ENCODE results near the gene R3HCC1L.

Gene R3HCC1L

GRCh38 chr10:98134431-98135221 lies at the start of gene R3HCC1L:
Gene R3HCC1L (plus strand): TSS chr10:98134657. CDS start chr10:98208115, 73,458 bp downstream.
- Histone ChIP-seq H3K9me3 (no peaks in the 10 kb centered on the region), H3K27me3 (no peaks in the 10 kb centered on the region), H3K27ac (peak within 1 kb of the TSS; percentile 84 to 89), H3K4me1 (peaks cover 0 to 17% (median 6%) of the 10 kb centered on the region in 4 donors), H3K36me3 (no peaks in the 10 kb centered on the region), H3K4me3 (peak within 1 kb of the TSS; percentile 85 to 92)
- peak; percentile 87 to 94 for DNase-seq
- intact Hi-C loops (cut with DNase I; ENCODE audit: low total_unique reads): no loop called here
- TF ChIP-seq CTCF (IDR thresholded peaks at IDR 0.05): no peak

DNA sequence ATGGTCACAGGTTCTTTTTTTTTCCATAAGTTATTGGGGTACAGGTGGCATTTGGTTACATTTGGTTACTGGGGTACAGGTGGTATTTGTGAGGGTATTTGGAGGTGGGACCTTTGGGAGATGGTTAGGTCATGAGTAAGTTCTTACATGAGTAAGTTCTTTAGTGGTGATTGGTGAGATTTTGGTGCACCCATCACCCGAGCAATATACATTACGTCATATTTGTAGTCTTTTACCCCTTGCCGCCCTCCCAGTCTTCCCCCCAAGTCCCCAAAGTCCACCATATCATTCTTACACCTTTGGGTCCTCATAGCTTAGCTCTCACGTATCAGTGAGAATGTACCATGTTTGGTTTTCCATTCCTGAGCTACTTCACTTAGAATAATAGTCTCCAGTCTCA lies 49.2 kb upstream of the R3HCC1L start:
- intact Hi-C loops (cut with DNase I; ENCODE audit: low total_unique reads): no loop called here
- Histone ChIP-seq H3K27ac (no peak overlapping the region), H3K36me3 (no peaks in the 10 kb centered on the region), H3K9me3 (no peaks in the 10 kb centered on the region), H3K27me3 (peaks cover 0 to 24% of the 10 kb centered on the region in 2 donors), H3K4me3 (no peak overlapping the region), H3K4me1 (no peaks in the 10 kb centered on the region)
- TF ChIP-seq CTCF (IDR thresholded peaks at IDR 0.05): no peak
- no peak for DNase-seq

DNA sequence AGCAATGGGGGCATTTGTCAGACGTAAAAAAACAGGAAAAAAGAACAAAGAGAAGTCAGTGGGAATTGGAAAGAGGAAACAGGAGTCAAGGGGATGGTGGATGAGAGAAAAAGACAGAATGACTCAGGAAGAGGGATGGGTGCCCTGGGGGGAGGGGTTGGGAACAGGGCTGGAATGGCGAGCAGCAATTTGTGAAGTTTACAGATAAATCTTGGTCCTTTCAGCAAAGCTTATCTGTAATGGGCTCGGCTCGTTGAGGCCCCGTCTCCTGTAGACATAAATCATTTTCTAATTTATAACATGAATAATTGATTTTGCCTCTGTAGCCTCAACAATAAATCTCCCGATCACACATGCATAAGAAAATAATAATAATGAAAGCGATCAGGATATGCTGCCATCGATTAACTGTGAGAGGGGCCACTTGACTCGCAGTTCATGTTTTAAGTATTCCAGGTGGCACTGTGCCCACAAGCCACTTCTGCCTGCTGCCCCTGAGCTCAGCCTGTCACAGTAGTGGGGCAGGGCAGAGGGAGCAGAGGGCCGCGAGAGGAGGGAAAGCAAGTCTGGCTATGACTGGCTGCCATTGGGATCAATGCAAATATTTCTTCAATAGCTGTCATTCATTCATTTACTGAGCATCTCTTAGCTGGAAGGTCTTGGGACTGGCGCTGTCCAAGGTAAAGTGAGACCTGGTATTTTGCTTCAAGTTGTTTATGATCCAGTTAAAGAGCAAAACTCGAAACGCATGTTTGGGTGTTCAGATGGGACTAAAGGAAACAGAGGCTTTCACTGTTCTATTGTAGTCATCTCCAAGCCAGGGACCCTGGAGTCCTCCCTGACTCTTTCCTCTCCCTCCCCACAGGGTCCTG lies 47.4 kb upstream of the R3HCC1L start:
- intact Hi-C loops (cut with DNase I; ENCODE audit: low total_unique reads): no loop called here
- no peak for DNase-seq
- no peak overlapping the region for H3K27ac ChIP-seq

DNA sequence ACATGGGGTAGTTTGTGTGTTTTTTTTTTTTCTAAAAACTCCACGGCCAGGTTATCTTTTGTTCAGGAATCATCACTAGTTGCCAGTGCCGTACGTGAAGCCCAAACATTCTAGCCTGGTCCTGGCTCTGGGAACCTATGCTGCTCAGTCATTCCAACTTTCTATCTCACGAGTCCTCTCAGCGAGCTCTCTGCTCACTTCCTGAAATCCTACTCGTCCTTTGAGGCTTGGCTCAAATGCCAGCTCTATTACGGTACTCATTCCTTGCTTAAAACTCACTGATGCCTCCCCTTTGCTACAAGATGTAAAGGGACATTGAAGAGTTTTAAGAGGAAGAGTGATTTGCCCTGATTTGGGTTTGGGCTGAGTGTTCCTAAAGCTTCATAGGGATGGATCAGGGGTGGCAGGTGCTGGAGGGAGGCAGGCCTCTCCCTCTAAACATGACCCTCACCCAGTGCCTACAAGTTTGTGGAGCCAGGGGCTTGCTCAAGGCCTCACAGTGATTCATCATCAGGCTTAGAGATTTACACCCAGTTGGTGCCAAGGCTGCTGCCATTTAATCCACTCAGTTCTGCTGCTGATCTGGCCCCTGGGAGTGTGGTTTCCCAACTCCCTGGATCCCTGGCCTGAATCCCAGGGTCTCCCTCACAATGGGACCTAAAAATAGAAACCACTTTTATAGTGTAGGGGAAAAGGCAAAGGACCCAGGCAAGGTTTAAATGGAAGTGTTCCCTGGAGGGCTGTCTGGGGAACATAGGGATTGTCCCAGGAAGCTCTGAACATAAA lies 46.1 kb upstream of the R3HCC1L start:
- peaks cover 0 to 23% of the 10 kb centered on the region in 2 donors for H3K27me3 ChIP-seq
- intact Hi-C loops (cut with DNase I; ENCODE audit: low total_unique reads): no loop called here
- DNase-seq: peak in 1 of 2 donors; percentile 33
- no peak overlapping the region for H3K27ac ChIP-seq
- TF ChIP-seq CTCF (IDR thresholded peaks at IDR 0.05): no peak
- H3K9me3 ChIP-seq: no peaks in the 10 kb centered on the region
- no peaks in the 10 kb centered on the region for H3K4me1 ChIP-seq
- no peak overlapping the region for H3K4me3 ChIP-seq
- H3K36me3 ChIP-seq: no peaks in the 10 kb centered on the region

More for the DNA sequence above, 47.4 kb upstream of the R3HCC1L start:
- no peak overlapping the region for H3K4me3 ChIP-seq
- no peaks in the 10 kb centered on the region for H3K36me3 ChIP-seq
- TF ChIP-seq CTCF (IDR thresholded peaks at IDR 0.05): no peak
- no peaks in the 10 kb centered on the region for H3K9me3 ChIP-seq
- no peaks in the 10 kb centered on the region for H3K4me1 ChIP-seq
- H3K27me3 ChIP-seq: peaks cover 0 to 26% of the 10 kb centered on the region in 2 donors

DNA sequence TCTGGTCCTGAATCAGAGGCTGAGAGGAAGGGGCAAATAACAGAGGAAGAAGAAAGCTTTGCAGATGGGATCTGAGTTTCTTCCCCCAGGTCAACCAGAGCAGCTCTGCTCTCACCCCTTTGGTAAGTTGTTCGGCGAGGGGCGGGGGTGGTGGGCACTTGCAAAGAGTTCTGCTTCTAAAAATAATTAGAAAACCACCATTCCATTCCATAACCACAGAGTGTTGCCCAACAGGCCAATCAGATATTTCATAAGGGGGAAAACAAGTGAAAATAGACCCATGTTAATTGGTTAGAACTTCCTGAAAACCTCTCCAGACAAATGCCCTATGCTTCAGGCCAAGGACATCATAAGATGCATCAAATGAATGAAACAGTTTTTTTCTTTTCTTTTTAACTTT lies 43.6 kb upstream of the R3HCC1L start:
- H3K4me1 ChIP-seq: no peaks in the 10 kb centered on the region
- no peak overlapping the region for H3K4me3 ChIP-seq
- TF ChIP-seq CTCF (IDR thresholded peaks at IDR 0.05): no peak
- intact Hi-C loops (cut with DNase I; ENCODE audit: low total_unique reads): no loop called here
- H3K27ac ChIP-seq: no peak overlapping the region
- H3K36me3 ChIP-seq: no peaks in the 10 kb centered on the region
- peaks cover 0 to 27% of the 10 kb centered on the region in 2 donors for H3K27me3 ChIP-seq
- no peak for DNase-seq
- H3K9me3 ChIP-seq: no peaks in the 10 kb centered on the region
